Gastrocnemius medialis (tissue), 4 donors: ENCODE data around the gene EPB42. TPM values are rescaled to one million over a fixed set of nuclear protein-coding genes. Genes with fewer than 3 reads are reported as not detected.

Source experiments
- ATAC-seq, 2 donors: fragments of 150-250 bp; one replicate each; pipeline ENCODE4 v1.9.1; 2016
- DNase-seq, 2 donors: peaks; one replicate each; pipeline ENCODE4 v3.0.0-alpha.2; 2019
- H3K27ac ChIP-seq, 4 donors: fragments of 200-600 bp; sonication (generic); 1 replicate in 1 of 4; 2 replicates in 3 of 4; pipeline ENCODE4 v1.5.1; 2016 to 2018; ENCODE audit warnings: mild to moderate bottlenecking in 2 of 4, moderate library complexity in 1 of 4
- H3K27me3 ChIP-seq, 3 donors: fragments of 200-600 bp; sonication (generic) in 2 of 3; 1 replicate in 1 of 3; 2 replicates in 2 of 3; pipeline versions ENCODE4 v1.5.1 to v1.6.0; 2016 to 2019; ENCODE audit warnings: mild to moderate bottlenecking in 1 of 3, moderate library complexity in 1 of 3
- H3K36me3 ChIP-seq, 2 donors: fragments of 200-600 bp; sonication (generic) in 1 of 2; one replicate each; pipeline ENCODE4 v1.5.1; 2017 to 2018
- H3K4me1 ChIP-seq, 2 donors: fragments of 200-600 bp; sonication (generic) in 1 of 2; one replicate each; pipeline ENCODE4 v1.5.1; 2016 to 2017; ENCODE audit warnings: mild to moderate bottlenecking in 2 of 2
- H3K4me3 ChIP-seq, 4 donors: fragments of 200-600 bp; sonication (generic) in 3 of 4; 1 replicate in 1 of 4; 2 replicates in 3 of 4; pipeline ENCODE4 v1.5.1; 2016 to 2019; ENCODE audit warnings: mild to moderate bottlenecking in 2 of 4
- H3K9me3 ChIP-seq, 3 donors: fragments of 200-600 bp; sonication (generic) in 2 of 3; 1 replicate in 1 of 3; 2 replicates in 2 of 3; pipeline ENCODE4 v1.5.1; 2016 to 2019
- POLR2A ChIP-seq, 2 donors: fragments of 450-650 bp; IDR thresholded peaks; one replicate each; pipeline ENCODE4 v1.6.1; 2017; ENCODE audit warnings: antibody characterized with exemption in 2 of 2, mild to moderate bottlenecking in 2 of 2, moderate library complexity in 2 of 2
- in situ Hi-C, 4 donors: fragments of 200-750 bp; cut with MboI; loops; one replicate each; pipeline versions ENCODE4 v1.15.0 to v1.8.0; 2017; ENCODE audit warnings: low sequenced_read_pairs in 4 of 4
- intact Hi-C: fragments of 100-400 bp; cut with DNase I; formaldehyde crosslinking; loops from one replicate; pipeline ENCODE4 v1.15.1; 2023; ENCODE audit warnings: low total_unique reads
- total RNA-seq, 4 donors: library from RNA; depleted of rRNA; stranded (reverse); fragments of >200 nt; gene quantifications; one replicate each; pipeline versions ENCODE4 v1.1.0 to v1.2.3, GENCODE V29; 2016
- TF ChIP-seq, protein P1 (sequence below), 5 experiments: fragments of 450-650 bp in 3 of 5; fragments of 200-600 bp in 2 of 5; sonication (generic) in 2 of 5; IDR thresholded peaks in 4 of 5; conservative IDR thresholded peaks in 1 of 5; 1 replicate in 4 of 5; 2 replicates in 1 of 5; pipeline ENCODE4 v1.5.1; 2016 to 2019; ENCODE audit warnings: antibody characterized with exemption in 5 of 5, mild to moderate bottlenecking in 3 of 5, moderate library complexity in 3 of 5

EPB42 gene
- total RNA-seq, 4 donors from 2014 or later = not detected

GRCh38 chr15:43243020-43243645 lies 22.3 kb upstream of the EPB42 start:
- in situ Hi-C loops (no loop called here), intact Hi-C loops (no loop called here)
- Histone ChIP-seq H3K27ac (no peak overlapping the region), H3K27me3 (no peaks in the 10 kb centered on the region), H3K36me3 (no peaks in the 10 kb centered on the region), H3K9me3 (no peaks in the 10 kb centered on the region), H3K4me1 (peaks cover 10 to 29% of the 10 kb centered on the region in 2 donors), H3K4me3 (no peak overlapping the region)
- ATAC-seq (no peak), DNase-seq (no peak)
- TF ChIP-seq, protein P1, sequence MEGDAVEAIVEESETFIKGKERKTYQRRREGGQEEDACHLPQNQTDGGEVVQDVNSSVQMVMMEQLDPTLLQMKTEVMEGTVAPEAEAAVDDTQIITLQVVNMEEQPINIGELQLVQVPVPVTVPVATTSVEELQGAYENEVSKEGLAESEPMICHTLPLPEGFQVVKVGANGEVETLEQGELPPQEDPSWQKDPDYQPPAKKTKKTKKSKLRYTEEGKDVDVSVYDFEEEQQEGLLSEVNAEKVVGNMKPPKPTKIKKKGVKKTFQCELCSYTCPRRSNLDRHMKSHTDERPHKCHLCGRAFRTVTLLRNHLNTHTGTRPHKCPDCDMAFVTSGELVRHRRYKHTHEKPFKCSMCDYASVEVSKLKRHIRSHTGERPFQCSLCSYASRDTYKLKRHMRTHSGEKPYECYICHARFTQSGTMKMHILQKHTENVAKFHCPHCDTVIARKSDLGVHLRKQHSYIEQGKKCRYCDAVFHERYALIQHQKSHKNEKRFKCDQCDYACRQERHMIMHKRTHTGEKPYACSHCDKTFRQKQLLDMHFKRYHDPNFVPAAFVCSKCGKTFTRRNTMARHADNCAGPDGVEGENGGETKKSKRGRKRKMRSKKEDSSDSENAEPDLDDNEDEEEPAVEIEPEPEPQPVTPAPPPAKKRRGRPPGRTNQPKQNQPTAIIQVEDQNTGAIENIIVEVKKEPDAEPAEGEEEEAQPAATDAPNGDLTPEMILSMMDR (IDR thresholded peaks at IDR 0.05 in 4 of 5, conservative IDR thresholded peaks at IDR 0.05 in 1 of 5) = no peak
- no peak for TF ChIP-seq POLR2A (IDR thresholded peaks at IDR 0.05)

- Histone ChIP-seq H3K27ac (no peak overlapping the region), H3K36me3 (no peaks in the 10 kb centered on the region), H3K9me3 (no peaks in the 10 kb centered on the region), H3K4me3 (no peak overlapping the region), H3K27me3 (no peaks in the 10 kb centered on the region), H3K4me1 (peaks cover 15 to 34% of the 10 kb centered on the region in 2 donors)
- DNase-seq = no peak
- intact Hi-C loops (no loop called here), in situ Hi-C loops (no loop called here)
- ATAC-seq = no peak
- TF ChIP-seq, protein P1 (IDR thresholded peaks at IDR 0.05 in 4 of 5, conservative IDR thresholded peaks at IDR 0.05 in 1 of 5) = no peak
- no peak for TF ChIP-seq POLR2A (IDR thresholded peaks at IDR 0.05)
These were observed 21.8 kb upstream of the EPB42 start for GRCh38 chr15:43242616-43243015.

DNA sequence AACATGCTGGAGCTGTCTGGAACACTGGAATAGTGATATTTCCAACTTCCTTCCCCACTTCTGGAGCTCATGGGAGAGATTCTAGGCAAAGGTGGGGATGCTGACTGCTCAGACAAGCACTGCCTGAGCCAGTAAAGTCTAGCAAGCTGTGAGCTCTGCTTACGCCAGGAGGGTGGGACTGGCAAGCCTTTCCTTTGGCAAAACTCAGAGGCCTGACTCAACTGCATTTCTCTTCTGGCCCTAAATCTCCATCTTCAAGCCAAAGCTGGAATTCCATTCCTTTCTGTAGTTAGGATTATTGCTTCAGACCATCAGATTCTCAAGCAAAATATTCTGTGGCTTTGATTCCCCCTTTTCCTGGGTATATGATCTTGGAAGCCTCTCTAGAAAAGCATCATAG lies 20.3 kb upstream of the EPB42 start:
- peak; percentile 32 to 61 for DNase-seq
- peak overlapping the region in 2 of 4 donors; percentile 9 to 30 for H3K27ac ChIP-seq
- TF ChIP-seq, protein P1 (IDR thresholded peaks at IDR 0.05 in 4 of 5, conservative IDR thresholded peaks at IDR 0.05 in 1 of 5) = no peak
- TF ChIP-seq POLR2A (IDR thresholded peaks at IDR 0.05) = no peak
- ATAC-seq = peak; percentile 43 to 45
- in situ Hi-C loops = no loop called here
- H3K36me3 ChIP-seq = no peaks in the 10 kb centered on the region
- peaks cover 18 to 36% of the 10 kb centered on the region in 2 donors for H3K4me1 ChIP-seq
- intact Hi-C loops = no loop called here
- no peak overlapping the region for H3K4me3 ChIP-seq
- H3K27me3 ChIP-seq = no peaks in the 10 kb centered on the region
- H3K9me3 ChIP-seq = no peaks in the 10 kb centered on the region

- no peaks in the 10 kb centered on the region for H3K36me3 ChIP-seq
- in situ Hi-C loops (no loop called here), intact Hi-C loops (loop anchor here (2.0 kb wide), 1 partner anchor 37 kb away; no protein-coding TSS in a partner anchor)
- peaks cover 18 to 36% of the 10 kb centered on the region in 2 donors for H3K4me1 ChIP-seq
- no peak for DNase-seq
- TF ChIP-seq, protein P1 (IDR thresholded peaks at IDR 0.05 in 4 of 5, conservative IDR thresholded peaks at IDR 0.05 in 1 of 5) = no peak
- TF ChIP-seq POLR2A (IDR thresholded peaks at IDR 0.05) = no peak
- no peak overlapping the region for H3K27ac ChIP-seq
- no peak for ATAC-seq
- no peak overlapping the region for H3K4me3 ChIP-seq
- H3K9me3 ChIP-seq = no peaks in the 10 kb centered on the region
- H3K27me3 ChIP-seq = no peaks in the 10 kb centered on the region
These were observed 19.1 kb upstream of the EPB42 start for GRCh38 chr15:43239732-43240491.
